Psoas muscle (tissue), 8 donors: ENCODE measurements around the gene GABBR2. TPM values are rescaled to one million over a fixed set of nuclear protein-coding genes. Genes with fewer than 3 reads are reported as not detected.

Source experiments
- ATAC-seq, 4 donors: fragments of 200-7000 bp; cut with Tn5 transposase; one replicate each; pipeline ENCODE4 v1.9.1; 2020; ENCODE audit warnings: moderate library complexity in 3 of 4, mild to moderate bottlenecking in 2 of 4
- DNase-seq, 2 donors: peaks; one replicate each; pipeline ENCODE4 v3.0.0-alpha.2; 2020
- H3K27ac ChIP-seq: fragments of 200-600 bp; one replicate; pipeline ENCODE4 v1.8.0; 2022
- H3K27me3 ChIP-seq, 3 donors: fragments of 200-600 bp in 1 of 3; one replicate each; pipeline versions ENCODE4 v1.6.1 to v1.8.0; 2013 to 2022; ENCODE audit warnings: low read length in 2 of 3, mild to moderate bottlenecking in 2 of 3, moderate library complexity in 1 of 3; ENCODE audit not compliant: insufficient read depth in 3 of 3
- H3K36me3 ChIP-seq, 2 donors: fragments of 200-600 bp in 1 of 2; one replicate each; pipeline versions ENCODE4 v1.6.1 to v1.8.0; 2013 to 2022; ENCODE audit warnings: low read depth in 1 of 2, mild to moderate bottlenecking in 1 of 2, moderate library complexity in 1 of 2; ENCODE audit not compliant: insufficient read depth in 1 of 2
- H3K4me1 ChIP-seq: fragments of 200-600 bp; one replicate; pipeline ENCODE4 v1.8.0; 2022
- H3K4me3 ChIP-seq: fragments of 200-600 bp; one replicate; pipeline ENCODE4 v1.8.0; 2022; ENCODE audit warnings: mild to moderate bottlenecking
- H3K9me3 ChIP-seq: fragments of 200-600 bp; one replicate; pipeline ENCODE4 v1.8.0; 2022
- WGBS, 3 donors: extraction: QIAGEN DNeasy Blood & Tissue Kit; methylation state at CpG; one replicate each; pipeline versions ENCODE4 v1.1.6 to v1.1.7; 2013; 5-methylcytosine and 5-hydroxymethylcytosine counted together
- intact Hi-C, 2 donors: fragments of 100-400 bp; cut with DNase I; formaldehyde crosslinking; loops; one replicate each; pipeline versions ENCODE4 v1.11.0 to v1.14.2; 2022
- polyA plus RNA-seq, 3 donors: library from polyadenylated mRNA; stranded (reverse); fragments of 200-250 nt; gene quantifications; one replicate each; pipeline ENCODE4 v1.2.3, GENCODE V29; 2013
- total RNA-seq, 4 donors: library from RNA; stranded (reverse); fragmentation: NEBNext Ultra II Directional in 2 of 4; extraction: Animal tissue kit (Norgen Biotek cat#: 25700) in 2 of 4; gene quantifications; one replicate each; pipeline versions ENCODE4 v1.2.1 to v1.2.4, GENCODE V29; 2021 to 2023
- TF ChIP-seq, protein P1 (sequence below): fragments of 200-600 bp; IDR thresholded peaks from one replicate; pipeline ENCODE4 v1.8.0; 2022; ENCODE audit warnings: antibody characterized with exemption
- donor health status: healthy with polysubstance abuse.
- donor health status: DM: no; HTN: no; CAD: no; lungs with moderate emphysema.
- donor health status: Bipolar disorder and iron deficiency.
- donor health status: healthy.
- donor health status: DM: yes; HTN: yes; CAD: no.
- donor health status: DM: no; HTN: no; CAD: no.
- donor health status: DM: no; HTN: no; CAD: no.
- donor health status: DM: yes; HTN: yes; CAD: no.

The GABBR2 gene
- total and polyA plus RNA-seq, 7 donors, result 0.08 to 0.66 (median 0.38) TPM

DNA sequence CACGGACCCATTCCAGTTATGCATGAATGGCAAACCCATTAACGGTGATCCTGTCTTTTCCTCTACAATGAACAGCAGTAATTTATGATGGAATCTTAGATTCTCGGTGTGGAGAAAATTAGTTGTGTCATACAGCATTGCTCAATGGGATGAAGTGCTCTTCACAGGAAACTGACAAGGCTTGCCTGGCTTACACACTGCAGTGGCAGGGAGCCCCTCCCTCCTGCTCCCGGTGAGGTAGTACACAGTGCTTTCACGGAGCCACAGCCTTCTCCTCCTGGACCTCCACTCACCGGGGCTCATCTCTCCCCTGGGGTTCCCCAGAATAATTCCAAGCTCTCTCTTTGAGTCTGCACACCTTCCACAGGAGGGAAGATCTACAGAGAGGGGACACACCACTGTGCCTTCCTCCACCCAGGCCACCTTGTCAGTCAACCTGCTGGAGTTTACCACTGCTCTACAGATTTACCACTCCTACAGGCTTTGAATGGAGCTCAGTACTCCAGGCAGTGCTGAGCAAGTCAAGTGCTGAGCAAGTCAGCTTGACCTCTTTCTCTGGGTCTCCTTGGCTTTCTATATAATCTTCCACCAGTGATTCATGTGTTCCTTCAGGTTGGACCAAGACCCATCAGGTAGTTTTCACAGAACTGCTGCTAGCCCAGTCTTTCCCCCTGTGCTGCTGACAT lies 394.2 kb downstream of the GABBR2 start:
- H3K4me3 ChIP-seq, result no peak overlapping the region
- no peaks in the 10 kb centered on the region for H3K4me1 ChIP-seq
- H3K9me3 ChIP-seq, result no peaks in the 10 kb centered on the region
- ATAC-seq (no peak), DNase-seq (no peak)
- WGBS, 3 donors, result 39 to 50% (median 40%) methylated on average over 6 of the region's 6 CpGs
- H3K36me3 ChIP-seq, result no peaks in the 10 kb centered on the region
- intact Hi-C loops, result loop anchor here (2.0 to 5.0 kb wide), 2 partner anchors 458 to 462 kb away; no protein-coding TSS in a partner anchor
- TF ChIP-seq, protein P1, sequence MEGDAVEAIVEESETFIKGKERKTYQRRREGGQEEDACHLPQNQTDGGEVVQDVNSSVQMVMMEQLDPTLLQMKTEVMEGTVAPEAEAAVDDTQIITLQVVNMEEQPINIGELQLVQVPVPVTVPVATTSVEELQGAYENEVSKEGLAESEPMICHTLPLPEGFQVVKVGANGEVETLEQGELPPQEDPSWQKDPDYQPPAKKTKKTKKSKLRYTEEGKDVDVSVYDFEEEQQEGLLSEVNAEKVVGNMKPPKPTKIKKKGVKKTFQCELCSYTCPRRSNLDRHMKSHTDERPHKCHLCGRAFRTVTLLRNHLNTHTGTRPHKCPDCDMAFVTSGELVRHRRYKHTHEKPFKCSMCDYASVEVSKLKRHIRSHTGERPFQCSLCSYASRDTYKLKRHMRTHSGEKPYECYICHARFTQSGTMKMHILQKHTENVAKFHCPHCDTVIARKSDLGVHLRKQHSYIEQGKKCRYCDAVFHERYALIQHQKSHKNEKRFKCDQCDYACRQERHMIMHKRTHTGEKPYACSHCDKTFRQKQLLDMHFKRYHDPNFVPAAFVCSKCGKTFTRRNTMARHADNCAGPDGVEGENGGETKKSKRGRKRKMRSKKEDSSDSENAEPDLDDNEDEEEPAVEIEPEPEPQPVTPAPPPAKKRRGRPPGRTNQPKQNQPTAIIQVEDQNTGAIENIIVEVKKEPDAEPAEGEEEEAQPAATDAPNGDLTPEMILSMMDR, result no peak
- no peak overlapping the region for H3K27ac ChIP-seq
- H3K27me3 ChIP-seq, result no peaks in the 10 kb centered on the region

DNA sequence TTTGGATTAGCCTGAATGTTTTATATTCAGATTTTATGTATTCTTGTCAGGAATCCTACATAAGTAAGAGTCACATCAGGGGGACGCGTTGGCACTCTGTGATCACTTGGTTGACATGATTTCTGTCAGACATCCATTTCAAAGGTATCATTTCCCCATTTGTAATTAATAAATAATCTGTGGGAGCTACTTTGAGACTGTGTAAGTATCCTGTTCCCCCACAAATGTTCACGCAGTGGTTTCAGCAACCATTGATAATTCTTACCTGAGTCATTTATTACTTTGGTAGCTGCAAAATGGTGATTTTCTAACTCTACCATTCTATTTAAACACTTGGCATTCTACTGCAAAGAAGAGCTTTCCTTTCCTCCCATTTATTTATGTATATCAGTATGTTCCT lies 396.4 kb downstream of the GABBR2 start:
- TF ChIP-seq, protein P1, result no peak
- H3K27me3 ChIP-seq, result peaks cover 0 to 1% (median 0%) of the 10 kb centered on the region in 3 donors
- H3K27ac ChIP-seq, result no peak overlapping the region
- no peaks in the 10 kb centered on the region for H3K9me3 ChIP-seq
- intact Hi-C loops, result no loop called here
- no peak for DNase-seq
- no peak for ATAC-seq
- WGBS, 3 donors, result 89 to 96% (median 94%) methylated on average over 3 of the region's 3 CpGs
- H3K4me1 ChIP-seq, result no peaks in the 10 kb centered on the region
- H3K36me3 ChIP-seq, result no peaks in the 10 kb centered on the region
- no peak overlapping the region for H3K4me3 ChIP-seq

DNA sequence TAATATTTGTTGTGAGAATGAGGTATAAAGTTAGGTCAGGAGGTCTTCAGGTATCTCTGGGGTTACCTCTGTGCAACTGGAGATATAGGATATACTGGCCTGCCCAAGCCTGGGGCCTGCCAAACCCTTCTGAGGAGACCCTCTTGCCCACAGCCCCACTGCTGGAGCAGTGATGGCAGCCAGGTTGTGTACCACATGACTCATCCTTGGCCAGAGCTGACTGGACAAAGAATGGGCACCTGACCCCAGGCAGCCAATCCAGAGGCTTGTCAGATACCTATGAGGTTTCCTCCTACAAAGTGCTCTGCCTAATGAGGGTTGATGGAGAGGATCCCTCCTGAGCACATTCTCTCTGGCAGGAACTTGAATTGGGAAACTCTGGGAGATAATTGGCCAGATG lies 397.2 kb downstream of the GABBR2 start:
- DNase-seq (no peak), ATAC-seq (no peak)
- Histone ChIP-seq H3K27ac (no peak overlapping the region), H3K4me3 (no peak overlapping the region), H3K27me3 (peaks cover 0 to 1% (median 0%) of the 10 kb centered on the region in 3 donors), H3K4me1 (no peaks in the 10 kb centered on the region), H3K36me3 (no peaks in the 10 kb centered on the region), H3K9me3 (no peaks in the 10 kb centered on the region)
- intact Hi-C loops, result no loop called here
- TF ChIP-seq, protein P1, result no peak

DNA sequence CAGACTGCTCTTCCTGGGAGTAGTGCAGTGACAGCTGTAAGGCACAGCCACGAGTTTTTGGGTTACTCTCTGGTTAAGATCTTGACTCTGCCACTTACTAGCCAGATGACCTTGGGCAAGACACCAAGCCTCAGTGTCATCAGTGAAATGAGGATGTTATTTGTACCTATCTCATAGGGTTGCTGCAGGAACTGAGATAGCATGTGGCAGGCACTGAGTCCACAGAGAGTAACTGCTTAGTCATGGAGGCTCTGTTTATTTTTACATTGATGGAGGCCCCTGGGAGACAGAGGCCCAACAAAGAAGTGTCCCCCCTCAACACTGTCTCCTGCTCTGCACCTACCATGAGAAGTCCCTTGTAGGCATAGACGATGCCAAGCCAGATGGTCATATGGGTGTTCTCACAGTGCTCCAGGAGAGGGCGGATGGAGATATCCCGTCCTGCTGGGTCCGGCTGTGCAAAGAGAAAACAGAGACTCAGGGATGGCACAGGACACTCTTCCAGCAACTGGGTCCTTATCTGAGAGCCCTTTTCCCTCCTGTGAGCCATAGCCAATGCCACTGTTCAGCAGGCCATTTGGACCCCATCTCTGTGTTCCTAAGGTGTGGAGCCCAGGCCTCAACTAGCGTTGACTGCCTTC lies 397.9 kb downstream of the GABBR2 start:
- Histone ChIP-seq H3K27ac (no peak overlapping the region), H3K9me3 (no peaks in the 10 kb centered on the region), H3K4me3 (no peak overlapping the region), H3K4me1 (no peaks in the 10 kb centered on the region), H3K36me3 (no peaks in the 10 kb centered on the region), H3K27me3 (peaks cover 0 to 1% (median 0%) of the 10 kb centered on the region in 3 donors)
- intact Hi-C loops, result no loop called here
- WGBS, 3 donors, result 77 to 87% (median 84%) methylated on average over 6 of the region's 6 CpGs
- ATAC-seq, result no peak
- DNase-seq, result no peak
- TF ChIP-seq, protein P1, result no peak
